GM19452 (cell line): ENCODE measurements around the gene AK8.

Source experiments
- ATAC-seq: cut with Tn5 transposase; IDR thresholded peaks from one replicate; pipeline ENCODE4 v1.9.1; 2021; ENCODE audit not compliant: unreplicated experiment

AK8 gene

DNA sequence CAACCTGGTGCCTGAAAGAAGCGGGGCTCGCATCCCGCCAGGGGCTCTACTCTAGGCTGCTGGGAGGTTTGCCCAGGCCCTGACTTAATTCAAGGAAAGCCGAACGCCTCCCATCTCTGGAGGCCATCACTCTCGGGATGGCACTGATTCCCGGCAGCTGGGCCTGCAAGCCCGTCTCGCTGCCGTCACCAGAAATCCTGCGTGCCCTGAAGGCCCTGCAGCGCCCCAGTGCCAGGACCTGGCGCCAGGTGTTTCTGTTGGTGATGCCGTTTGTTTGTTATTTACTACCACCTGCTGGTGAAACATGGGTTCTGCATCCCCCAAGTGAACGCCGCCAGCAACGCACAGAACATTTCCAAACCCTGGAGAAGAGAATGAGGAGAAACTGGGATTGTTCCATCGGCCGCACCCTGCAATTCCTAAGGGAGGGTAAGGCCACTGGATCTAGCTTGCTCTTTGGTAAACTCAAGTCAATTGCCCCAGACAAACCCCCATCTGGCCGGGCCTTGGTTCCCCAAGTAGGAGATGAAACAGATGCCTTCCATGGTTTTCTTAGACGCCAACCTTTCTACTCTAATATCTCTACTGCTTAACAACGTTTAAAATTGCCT lies 77.9 kb downstream of the AK8 start:
- no peak for ATAC-seq

DNA sequence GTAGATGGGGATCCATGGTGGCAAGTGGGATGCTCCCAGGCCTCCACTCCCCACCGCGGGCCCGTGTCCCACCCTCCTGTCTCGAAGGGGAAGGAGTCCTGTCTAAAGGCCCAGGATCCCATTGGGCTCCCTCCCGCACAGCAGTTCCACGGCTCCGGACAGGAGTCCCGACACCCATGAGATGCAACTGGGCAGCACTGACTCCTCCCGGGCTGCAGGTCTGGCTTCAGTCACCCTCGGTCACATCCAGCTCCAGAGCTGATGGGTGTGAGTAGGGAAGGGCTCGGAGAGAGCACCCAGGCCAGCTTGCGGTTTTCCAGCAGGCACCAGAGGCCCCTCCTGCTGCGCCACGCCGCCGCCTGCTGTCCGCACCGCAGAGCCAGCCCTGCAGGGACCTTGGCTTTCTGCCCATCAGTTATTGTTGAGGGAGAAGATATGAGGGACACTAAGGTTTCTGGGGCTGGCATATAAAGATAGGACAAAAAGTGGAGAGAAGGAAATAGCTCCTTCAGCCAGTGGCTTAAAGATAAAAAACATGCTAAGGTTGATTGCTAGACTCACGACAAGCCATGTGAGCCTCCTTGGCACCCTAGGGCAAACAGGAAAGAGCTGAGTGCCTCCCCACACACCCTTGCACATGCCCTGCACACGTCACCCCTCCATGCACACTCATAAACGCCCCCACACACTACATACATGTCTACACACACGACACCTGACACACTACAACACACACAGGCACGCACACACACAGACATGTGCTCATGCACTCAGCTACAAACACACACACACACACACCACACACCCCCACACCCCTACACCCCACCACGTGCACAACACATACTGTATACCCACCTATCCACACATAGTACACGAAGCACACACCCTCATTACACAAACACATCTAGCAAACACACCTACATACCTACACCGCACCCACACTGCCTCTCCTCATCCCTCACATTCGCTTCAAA lies 79.0 kb downstream of the AK8 start:
- ATAC-seq: no peak

- ATAC-seq: no peak
Measured at GRCh38 chr9:132797861-132798659, 80.0 kb downstream of the AK8 start.

GRCh38 chr9:132795511-132796303 lies 82.4 kb downstream of the AK8 start:
- ATAC-seq: no peak

- ATAC-seq: no peak
Measured at GRCh38 chr9:132794730-132795380, 83.2 kb downstream of the AK8 start.

DNA sequence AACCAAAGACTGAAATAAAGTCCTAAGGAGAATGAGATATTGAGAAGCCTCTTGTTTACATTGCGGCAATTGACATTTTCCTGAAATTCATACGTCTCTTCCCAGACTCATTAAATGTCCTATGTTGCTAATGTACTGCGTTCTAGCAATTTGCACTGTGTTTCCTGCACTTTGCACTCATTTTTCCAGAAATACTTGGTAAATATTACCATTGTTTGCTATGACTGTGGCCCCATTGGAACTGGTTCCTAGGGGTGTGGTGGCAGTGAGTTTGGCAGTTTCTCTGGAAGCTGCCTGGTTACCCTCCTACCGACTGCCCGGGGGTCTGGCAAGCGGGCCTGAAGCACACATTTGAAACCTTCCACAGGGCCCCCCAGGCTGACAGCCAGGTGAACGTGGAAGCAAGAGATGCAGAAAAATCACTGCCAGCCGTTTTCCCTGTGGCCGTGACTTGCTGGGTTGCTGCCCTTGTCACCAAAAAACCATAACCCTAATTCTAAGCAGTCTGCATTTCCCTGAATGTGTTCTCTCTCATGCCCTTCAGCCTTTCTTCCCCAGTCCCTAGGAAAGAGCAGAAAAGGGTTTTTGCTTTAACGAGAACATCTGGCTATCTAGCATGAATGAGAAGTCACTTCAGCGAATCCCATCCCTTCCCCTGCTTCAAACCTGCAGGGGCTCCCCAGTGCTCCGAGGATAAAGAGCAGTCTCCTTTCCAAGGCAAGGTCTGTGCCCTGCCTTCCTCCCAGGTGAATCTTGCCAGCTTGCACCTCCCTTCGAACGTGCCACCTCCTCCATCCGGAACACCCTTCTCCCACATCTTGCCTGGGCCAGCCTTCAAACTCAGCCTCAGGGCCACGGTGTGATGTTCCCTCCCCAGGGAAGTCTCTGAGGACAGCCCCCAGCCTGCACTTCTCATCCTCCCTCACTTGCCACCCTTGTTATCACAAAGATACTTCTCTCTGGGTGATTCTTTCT lies 84.2 kb downstream of the AK8 start:
- no peak for ATAC-seq

DNA sequence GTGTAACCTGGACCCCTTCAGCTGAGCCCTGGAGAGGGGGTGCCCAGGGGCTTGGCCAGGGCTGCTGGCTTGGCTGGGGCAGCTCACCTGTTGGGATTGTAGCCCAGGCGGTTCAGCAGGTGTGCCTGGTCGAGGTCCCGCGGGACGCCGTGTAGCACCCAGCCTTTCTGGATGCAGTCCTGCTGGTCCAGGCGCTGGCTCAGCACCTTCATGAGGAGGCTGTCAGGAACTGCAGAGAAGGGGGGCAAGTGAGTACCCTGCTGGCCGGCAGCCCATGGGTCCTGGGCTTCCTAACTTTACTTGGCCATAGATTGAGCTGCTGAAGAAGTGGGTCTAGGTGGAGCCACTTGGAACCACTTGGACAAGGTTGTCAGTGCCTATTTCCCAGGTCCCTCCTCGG lies 85.5 kb downstream of the AK8 start:
- no peak for ATAC-seq

GRCh38 chr9:132791699-132792240 lies 86.3 kb downstream of the AK8 start:
- ATAC-seq: no peak

DNA sequence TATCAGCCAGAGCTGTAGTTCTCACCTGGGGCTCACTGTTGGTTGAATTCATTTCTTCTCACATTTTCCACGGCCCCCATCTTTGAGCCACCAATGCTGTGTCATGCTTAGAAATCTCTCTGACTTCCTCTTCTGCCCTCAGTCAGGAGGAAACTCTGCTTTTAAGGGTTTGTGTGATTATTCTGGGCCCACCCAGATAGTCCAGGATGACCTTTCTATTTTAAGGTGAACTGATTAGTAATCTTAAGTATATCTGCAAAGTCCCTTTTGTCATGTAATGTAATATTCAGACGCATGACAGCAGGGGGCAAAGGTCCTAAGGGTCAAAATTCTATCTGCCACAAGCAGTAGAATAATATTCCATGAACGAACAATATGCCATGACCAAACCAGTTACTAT lies 88.4 kb downstream of the AK8 start:
- no peak for ATAC-seq

- ATAC-seq: no peak
Measured at GRCh38 chr9:132788378-132788777, 89.7 kb downstream of the AK8 start.

DNA sequence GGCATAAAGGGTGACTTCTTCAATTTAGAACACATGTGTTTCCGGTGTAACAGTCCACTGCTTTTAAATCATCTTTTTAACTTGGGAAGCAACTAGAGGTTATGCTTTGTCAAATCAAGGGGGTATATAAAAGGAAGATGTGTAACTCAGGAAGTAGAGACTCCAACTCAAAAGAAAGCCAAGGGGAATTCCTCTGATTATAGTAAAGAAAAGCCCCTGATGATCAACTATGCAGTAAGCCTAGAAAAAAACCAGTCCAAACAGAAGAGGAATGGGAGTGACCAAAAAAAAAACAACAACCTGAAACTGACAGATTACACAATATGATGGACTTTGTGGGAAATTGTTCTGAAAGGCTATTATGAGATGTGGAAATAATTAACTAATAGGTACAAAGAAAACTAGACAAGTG lies 90.3 kb downstream of the AK8 start:
- ATAC-seq: no peak

GRCh38 chr9:132784286-132784830 lies 93.7 kb downstream of the AK8 start:
- ATAC-seq: no peak

GRCh38 chr9:132783006-132783405 lies 95.1 kb downstream of the AK8 start:
- ATAC-seq: no peak

DNA sequence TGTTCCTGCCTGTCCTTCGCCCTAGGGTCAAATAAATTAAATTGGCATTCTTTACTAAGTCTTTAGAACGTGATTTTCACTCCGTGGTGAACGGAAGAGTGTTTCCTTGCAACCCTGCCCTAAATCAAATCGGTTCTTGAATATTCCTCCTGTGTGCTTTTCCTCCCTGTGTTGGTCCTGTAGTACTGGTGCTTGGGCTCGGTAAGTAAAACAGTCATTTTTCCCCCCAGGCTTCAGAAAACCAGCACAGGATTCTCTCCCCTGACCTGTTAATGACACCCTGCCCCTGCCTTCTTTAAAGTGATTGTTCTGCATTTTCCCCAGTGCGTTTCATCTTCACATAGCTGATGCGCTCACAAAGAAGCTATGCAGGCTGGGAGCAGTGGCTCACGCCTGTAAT lies 96.0 kb downstream of the AK8 start:
- ATAC-seq: no peak

DNA sequence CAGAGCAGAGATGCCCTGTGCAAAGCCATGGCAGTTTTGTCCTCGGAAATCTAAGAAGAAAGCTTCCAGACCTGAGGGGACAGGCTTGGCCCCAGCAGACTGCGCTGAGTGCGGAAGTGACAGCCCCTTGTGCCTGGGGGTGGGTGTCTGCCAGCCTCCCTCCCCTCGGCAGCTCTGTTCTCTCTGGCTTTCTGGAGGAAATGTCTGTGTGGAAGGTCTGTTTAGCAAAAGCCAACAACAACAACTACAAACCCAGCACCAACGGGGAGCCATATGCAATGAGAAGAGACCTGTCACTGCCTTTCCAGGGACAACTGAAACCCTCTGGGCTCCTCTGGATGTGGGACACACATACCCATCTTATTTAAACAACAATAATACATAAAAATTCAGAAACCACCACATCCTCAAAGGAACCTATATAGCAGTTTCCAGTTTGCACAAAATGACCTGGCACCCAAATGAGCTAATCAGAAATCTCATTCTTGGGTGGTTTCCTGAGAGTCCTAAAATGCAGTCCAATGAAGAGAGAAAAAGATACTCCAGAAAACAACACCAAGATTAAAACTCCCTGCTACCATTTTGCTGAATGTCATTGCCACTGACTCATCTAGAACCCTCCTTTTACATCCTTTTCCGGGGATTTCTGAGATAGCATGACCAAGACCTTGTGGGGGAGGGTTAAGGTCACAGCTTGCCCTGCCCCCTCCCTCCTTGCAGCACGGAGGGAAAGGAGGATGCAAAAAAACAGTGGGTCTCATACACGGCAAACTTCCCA lies 97.7 kb downstream of the AK8 start:
- no peak for ATAC-seq

DNA sequence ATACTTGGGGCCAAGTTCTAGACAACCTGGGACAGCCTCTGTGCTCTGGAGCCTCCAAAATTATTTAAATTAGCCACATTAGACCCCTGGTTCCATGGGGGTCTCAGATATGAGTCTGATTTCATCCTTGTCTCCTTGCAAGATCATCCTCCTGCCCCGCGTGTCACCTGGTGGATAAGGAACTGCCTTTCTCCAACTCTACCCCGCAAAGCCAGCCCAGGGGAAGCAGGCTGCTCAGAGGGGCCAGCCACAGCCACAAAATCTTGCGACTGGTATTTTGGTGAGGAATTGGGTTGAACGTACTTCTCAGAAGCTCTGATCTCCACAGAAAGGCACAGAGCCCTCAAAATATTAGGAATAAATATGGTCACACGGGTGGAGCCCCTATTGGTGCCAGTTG lies 101.2 kb downstream of the AK8 start:
- ATAC-seq: no peak

GRCh38 chr9:132776268-132776667 lies 101.8 kb downstream of the AK8 start:
- no peak for ATAC-seq

GRCh38 chr9:132775720-132776119 lies 102.4 kb downstream of the AK8 start:
- no peak for ATAC-seq
